B cell (primary cell): ENCODE results near the gene PEPD. TPM values are rescaled to one million over a fixed set of nuclear protein-coding genes. Genes with fewer than 3 reads are reported as not detected.

Experiments
- ATAC-seq: fragments of 200-7000 bp; cut with Tn5 transposase; one replicate; pipeline ENCODE4 v1.10.0; 2021; ENCODE audit warnings: low read depth, mild to moderate bottlenecking, moderate number of reproducible peaks, moderate library complexity
- CTCF ChIA-PET: fragments of 350-600 bp; sonication (Branson Sonifier 250); formaldehyde crosslinking; loops from one replicate; lab custom pipeline; 2021; ENCODE audit warnings: antibody characterized with exemption, inconsistent platforms; lab: Charles Lee
- POLR2A ChIA-PET: fragments of 350-600 bp; sonication (Branson Sonifier 250); formaldehyde crosslinking; loops from one replicate; lab custom pipeline; 2021; ENCODE audit warnings: antibody characterized with exemption; lab: Charles Lee
- DNase-seq: peaks from one replicate; pipeline ENCODE4 v3.0.0; 2013
- H2AFZ ChIP-seq: 2 replicates; pipeline ENCODE4 v1.6.1; 2012; ENCODE audit warnings: mild to moderate bottlenecking, low read depth, low read length; ENCODE audit not compliant: insufficient read depth, poor library complexity, severe bottlenecking
- H3K27ac ChIP-seq, 2 donors: 1 replicate in 1 of 2; 2 replicates in 1 of 2; pipeline ENCODE4 v1.5.1; 2012 to 2013; ENCODE audit warnings: low read length in 2 of 2, mild to moderate bottlenecking in 2 of 2, moderate library complexity in 1 of 2
- H3K27me3 ChIP-seq, 4 experiments: fragments of 200-600 bp in 1 of 4; sonication (generic) in 1 of 4; replicated peaks in 1 of 4; 1 replicate in 2 of 4; 2 replicates in 2 of 4; pipeline versions ENCODE4 v1.6.1 to v1.7.0; 2013 to 2016; ENCODE audit warnings: low read length in 3 of 4, mild to moderate bottlenecking in 2 of 4, mixed read lengths in 1 of 4, moderate library complexity in 1 of 4; ENCODE audit not compliant: insufficient read depth in 4 of 4, control insufficient read depth in 3 of 4; ENCODE audit errors: control extremely low read depth in 1 of 4
- H3K36me3 ChIP-seq, 2 experiments: replicated peaks in 1 of 2; 1 replicate in 1 of 2; 2 replicates in 1 of 2; pipeline versions ENCODE4 v1.6.1 to v1.7.1; 2013; ENCODE audit warnings: low read length in 1 of 2; ENCODE audit not compliant: insufficient read depth in 2 of 2, control insufficient read depth in 1 of 2; ENCODE audit errors: control extremely low read depth in 1 of 2, extremely low read depth in 1 of 2
- H3K4me1 ChIP-seq, 2 donors: fragments of 200-600 bp in 1 of 2; sonication (generic) in 1 of 2; 1 replicate in 1 of 2; 2 replicates in 1 of 2; pipeline versions ENCODE4 v1.5.1 to v1.6.1; 2013 to 2017; ENCODE audit warnings: low read length in 2 of 2; ENCODE audit not compliant: control insufficient read depth in 2 of 2, insufficient read depth in 2 of 2
- H3K4me2 ChIP-seq: replicated peaks from 2 replicates; pipeline ENCODE3; 2012; ENCODE audit warnings: mild to moderate bottlenecking, low read depth, low read length; ENCODE audit not compliant: poor library complexity, severe bottlenecking
- H3K4me3 ChIP-seq, 5 experiments: fragments of 200-600 bp in 1 of 5; sonication (generic) in 1 of 5; 1 replicate in 3 of 5; 2 replicates in 2 of 5; pipeline versions ENCODE4 v1.5.1 to v1.7.0; 2011 to 2016; ENCODE audit warnings: low read length in 4 of 5, mild to moderate bottlenecking in 4 of 5, low read depth in 2 of 5, control low read depth in 1 of 5, moderate library complexity in 1 of 5; ENCODE audit not compliant: insufficient read depth in 1 of 5; ENCODE audit errors: control extremely low read depth in 1 of 5, extremely low read depth in 1 of 5
- H3K79me2 ChIP-seq: fragments of 200-600 bp; sonication (generic); one replicate; pipeline ENCODE4 v1.6.0; 2016; ENCODE audit warnings: low read length; ENCODE audit not compliant: control insufficient read depth, insufficient read depth
- H3K9ac ChIP-seq: fragments of 200-600 bp; sonication (generic); 2 replicates; pipeline ENCODE4 v1.6.1; 2017; ENCODE audit warnings: mild to moderate bottlenecking, low read length, moderate library complexity
- H3K9me3 ChIP-seq, 3 donors: one replicate each; pipeline versions ENCODE4 v1.6.1 to v1.7.1; 2013; ENCODE audit warnings: low read length in 2 of 3; ENCODE audit not compliant: control insufficient read depth in 2 of 3, insufficient read depth in 1 of 3; ENCODE audit errors: control extremely low read depth in 1 of 3
- H4K20me1 ChIP-seq: 2 replicates; pipeline ENCODE4 v1.6.0; 2012; ENCODE audit warnings: mild to moderate bottlenecking, low read length; ENCODE audit not compliant: insufficient read depth, control insufficient read depth, poor library complexity, severe bottlenecking
- H3K27ac Mint-ChIP-seq: one replicate; pipeline ENCODE4 v1.8.0; 2021; ENCODE audit warnings: mixed read lengths
- H3K27me3 Mint-ChIP-seq: one replicate; pipeline ENCODE4 v1.8.0; 2021; ENCODE audit warnings: mixed read lengths
- H3K4me1 Mint-ChIP-seq: one replicate; pipeline ENCODE4 v1.8.0; 2021; ENCODE audit warnings: mixed read lengths
- H3K4me3 Mint-ChIP-seq: one replicate; pipeline ENCODE4 v1.8.0; 2021; ENCODE audit warnings: mixed read lengths
- H3K9me3 Mint-ChIP-seq: one replicate; pipeline ENCODE4 v1.8.0; 2022; ENCODE audit warnings: mixed read lengths; ENCODE audit not compliant: insufficient read depth
- CTCF ChIP-seq: fragments of 200-600 bp; IDR thresholded peaks from one replicate; pipeline ENCODE4 v1.8.0; 2022; ENCODE audit warnings: antibody characterized with exemption, mild to moderate bottlenecking
- EZH2 ChIP-seq: IDR thresholded peaks from 2 replicates; pipeline ENCODE4 v1.6.1; 2012; ENCODE audit warnings: borderline replicate concordance, low read depth, mild to moderate bottlenecking, moderate library complexity, low read length; ENCODE audit not compliant: insufficient read depth, poor library complexity, severe bottlenecking
- WGBS: methylation state at CpG from one replicate; pipeline ENCODE4 v1.1.5; 2013; ENCODE audit warnings: missing lambda C conversion rate; ENCODE audit not compliant: insufficient coverage; 5-methylcytosine and 5-hydroxymethylcytosine counted together
- intact Hi-C: fragments of 100-400 bp; cut with micrococcal nuclease; formaldehyde crosslinking; loops from one replicate; pipeline ENCODE4 v1.10.0; 2022
- polyA plus RNA-seq: library from polyadenylated mRNA; depleted of rRNA; stranded (reverse); fragments of >200 nt; gene quantifications from 2 replicates; pipeline ENCODE4 v1.2.3, GENCODE V29; 2012
- total RNA-seq, 2 donors: library from RNA; stranded (reverse); fragments of 120-200 nt in 1 of 2; gene quantifications; 1 replicate in 1 of 2; 2 replicates in 1 of 2; pipeline versions ENCODE4 v1.2.3 to v1.2.4, GENCODE V29; 2013 to 2022

PEPD gene
- total and polyA plus RNA-seq, 2 donors (not counting 1 experiment from before 2014, with no cell fraction given): 36.4 to 42.7 TPM

GRCh38 chr19:33472691-33473652 is 48.6 kb downstream of the PEPD start:
- H3K27me3 Mint-ChIP-seq: no peaks in the 10 kb centered on the region
- Histone ChIP-seq H3K4me3 (no peak overlapping the region), H3K4me2 (no peak overlapping the region), H3K27ac (no peak overlapping the region), H3K27me3 (no peaks in the 10 kb centered on the region), H3K9me3 (no peaks in the 10 kb centered on the region), H4K20me1 (no peaks in the 10 kb centered on the region), H3K36me3 (peaks cover 0 to 11% of the 10 kb centered on the region in 2 experiments), H3K79me2 (no peaks in the 10 kb centered on the region), H3K9ac (no peak overlapping the region), H2AFZ (no peak overlapping the region), H3K4me1 (no peaks in the 10 kb centered on the region)
- ATAC-seq (no peak), DNase-seq (no peak)
- intact Hi-C loops: no loop called here
- H3K4me1 Mint-ChIP-seq: no peaks in the 10 kb centered on the region
- TF ChIP-seq EZH2 (no peak), CTCF (no peak)
- H3K27ac Mint-ChIP-seq: no peak overlapping the region
- CTCF ChIA-PET: no interaction called here
- H3K9me3 Mint-ChIP-seq: no peaks in the 10 kb centered on the region
- POLR2A ChIA-PET: no interaction called here
- H3K4me3 Mint-ChIP-seq: no peak overlapping the region
- 78% methylated on average over 20 of the region's 23 CpGs for WGBS

GRCh38 chr19:33472226-33472625 is 49.4 kb downstream of the PEPD start:
- H2AFZ ChIP-seq: no peak overlapping the region
- no peaks in the 10 kb centered on the region for H3K4me1 ChIP-seq
- ChIA-PET POLR2A (no interaction called here), CTCF (no interaction called here)
- no peaks in the 10 kb centered on the region for H3K9me3 ChIP-seq
- no peaks in the 10 kb centered on the region for H3K4me1 Mint-ChIP-seq
- H3K79me2 ChIP-seq: no peaks in the 10 kb centered on the region
- no peak overlapping the region for H3K4me3 Mint-ChIP-seq
- H3K9me3 Mint-ChIP-seq: no peaks in the 10 kb centered on the region
- no peak overlapping the region for H3K27ac Mint-ChIP-seq
- H3K4me2 ChIP-seq: no peak overlapping the region
- no peak overlapping the region for H3K9ac ChIP-seq
- TF ChIP-seq CTCF (no peak), EZH2 (no peak)
- no peak overlapping the region for H3K27ac ChIP-seq
- ATAC-seq: no peak
- no peaks in the 10 kb centered on the region for H3K27me3 ChIP-seq
- DNase-seq: no peak
- no peaks in the 10 kb centered on the region for H3K27me3 Mint-ChIP-seq
- H3K4me3 ChIP-seq: no peak overlapping the region
- intact Hi-C loops: no loop called here
- WGBS: 80% methylated on average over 4 of the region's 4 CpGs
- H4K20me1 ChIP-seq: no peaks in the 10 kb centered on the region
- peaks cover 0 to 4% of the 10 kb centered on the region in 2 experiments for H3K36me3 ChIP-seq
